Measurements from ENCODE around the gene VPS4A. TPM values are rescaled to one million over a fixed set of nuclear protein-coding genes. Genes with fewer than 3 reads are reported as not detected.

Gene VPS4A
- 10 to 100 TPM; 30.5 to 31.2 TPM for total RNA-seq

- peak within 1 kb of the TSS; percentile 89 for H3K4me3 Mint-ChIP-seq
- H3K27me3 Mint-ChIP-seq = no peaks in the 10 kb centered on the region
- ChIA-PET CTCF (interaction anchor here (0.9 to 1.7 kb wide), 4 partner anchors 10 to 28 kb away, joined by 3 to 4 read pairs (median 4); no protein-coding TSS in a partner anchor), POLR2A (interaction anchor here (0.9 to 8.4 kb wide), 4 partner anchors 13 to 122 kb away, joined by 3 to 93 read pairs (median 9); partner anchors contain the start of gene PDF)
- TF ChIP-seq, protein P1, sequence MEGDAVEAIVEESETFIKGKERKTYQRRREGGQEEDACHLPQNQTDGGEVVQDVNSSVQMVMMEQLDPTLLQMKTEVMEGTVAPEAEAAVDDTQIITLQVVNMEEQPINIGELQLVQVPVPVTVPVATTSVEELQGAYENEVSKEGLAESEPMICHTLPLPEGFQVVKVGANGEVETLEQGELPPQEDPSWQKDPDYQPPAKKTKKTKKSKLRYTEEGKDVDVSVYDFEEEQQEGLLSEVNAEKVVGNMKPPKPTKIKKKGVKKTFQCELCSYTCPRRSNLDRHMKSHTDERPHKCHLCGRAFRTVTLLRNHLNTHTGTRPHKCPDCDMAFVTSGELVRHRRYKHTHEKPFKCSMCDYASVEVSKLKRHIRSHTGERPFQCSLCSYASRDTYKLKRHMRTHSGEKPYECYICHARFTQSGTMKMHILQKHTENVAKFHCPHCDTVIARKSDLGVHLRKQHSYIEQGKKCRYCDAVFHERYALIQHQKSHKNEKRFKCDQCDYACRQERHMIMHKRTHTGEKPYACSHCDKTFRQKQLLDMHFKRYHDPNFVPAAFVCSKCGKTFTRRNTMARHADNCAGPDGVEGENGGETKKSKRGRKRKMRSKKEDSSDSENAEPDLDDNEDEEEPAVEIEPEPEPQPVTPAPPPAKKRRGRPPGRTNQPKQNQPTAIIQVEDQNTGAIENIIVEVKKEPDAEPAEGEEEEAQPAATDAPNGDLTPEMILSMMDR (IDR thresholded peaks at IDR 0.05) = peak; percentile 83
- H3K36me3 Mint-ChIP-seq (ENCODE audit: low read depth) = peaks cover 12% of the 10 kb centered on the region
- H3K4me1 Mint-ChIP-seq (ENCODE audit: low read depth) = peaks cover 27% of the 10 kb centered on the region
- peak within 1 kb of the TSS; percentile 94 for H3K27ac Mint-ChIP-seq
- ATAC-seq (peak; percentile 98), DNase-seq (peak; percentile 98)
- intact Hi-C loops (cut with micrococcal nuclease) = no loop called here
- H3K9me3 Mint-ChIP-seq = no peaks in the 10 kb centered on the region
These were observed at the start of gene VPS4A for GRCh38 chr16:69310653-69311532. Gene VPS4A, plus strand, starts transcription at chr16:69311350. Its CDS starts 162 bp downstream, at chr16:69311512.

DNA sequence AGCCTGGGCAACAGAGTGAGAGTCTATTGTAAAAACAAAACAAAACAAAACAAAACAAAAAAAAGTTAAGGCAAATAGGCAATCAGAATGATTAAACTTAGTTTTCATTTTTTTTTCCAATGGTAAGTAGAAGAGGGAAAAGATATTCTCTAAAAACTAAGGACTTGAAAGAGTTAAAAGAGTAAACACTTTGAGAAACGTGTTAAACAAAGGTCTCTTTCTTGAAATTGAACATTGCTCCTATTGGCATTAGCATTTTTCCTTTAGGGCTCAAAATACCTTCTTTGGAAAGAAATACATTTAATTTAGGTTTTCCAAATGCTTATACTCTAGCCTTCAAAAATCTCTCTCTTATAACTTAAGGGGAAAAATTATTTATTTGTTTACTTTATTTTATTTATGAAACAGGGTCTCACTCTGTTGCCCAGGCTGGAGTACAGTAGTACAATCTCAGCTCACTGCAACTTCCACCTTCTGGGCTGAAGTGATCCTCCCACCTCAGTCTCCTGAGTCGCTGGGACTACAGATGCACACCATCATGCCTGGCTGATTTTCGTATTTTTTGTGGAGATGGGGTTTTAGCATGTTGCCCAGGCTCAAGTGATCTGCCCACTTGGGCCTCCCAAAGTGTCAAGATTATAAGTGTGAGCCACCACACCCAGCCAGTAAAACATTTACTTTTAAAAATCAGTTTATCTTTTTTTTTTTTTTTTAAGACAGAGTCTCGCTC lies 44.7 kb upstream of the VPS4A start:
- H3K27ac Mint-ChIP-seq = no peak overlapping the region
- ATAC-seq (no peak), DNase-seq (no peak)
- no peak overlapping the region for H3K4me3 Mint-ChIP-seq
- no peaks in the 10 kb centered on the region for H3K9me3 Mint-ChIP-seq
- POLR2A ChIA-PET = interaction anchor here (0.6 kb wide), 1 partner anchor 944 kb away, joined by 3 read pairs; no protein-coding TSS in a partner anchor
- TF ChIP-seq, protein P1 (IDR thresholded peaks at IDR 0.05) = no peak
- H3K4me1 Mint-ChIP-seq (ENCODE audit: low read depth) = no peaks in the 10 kb centered on the region
- no peaks in the 10 kb centered on the region for H3K27me3 Mint-ChIP-seq
- H3K36me3 Mint-ChIP-seq (ENCODE audit: low read depth) = peaks cover 4% of the 10 kb centered on the region
- CTCF ChIA-PET = no interaction called here
- intact Hi-C loops (cut with micrococcal nuclease) = no loop called here

GRCh38 chr16:69267633-69268032 lies 43.5 kb upstream of the VPS4A start:
- no peaks in the 10 kb centered on the region for H3K4me1 Mint-ChIP-seq (ENCODE audit: low read depth)
- H3K4me3 Mint-ChIP-seq = no peak overlapping the region
- POLR2A ChIA-PET = no interaction called here
- H3K27me3 Mint-ChIP-seq = no peaks in the 10 kb centered on the region
- DNase-seq (no peak), ATAC-seq (no peak)
- H3K9me3 Mint-ChIP-seq = no peaks in the 10 kb centered on the region
- H3K27ac Mint-ChIP-seq = no peak overlapping the region
- intact Hi-C loops (cut with micrococcal nuclease) = no loop called here
- TF ChIP-seq, protein P1 (IDR thresholded peaks at IDR 0.05) = no peak
- peaks cover 3% of the 10 kb centered on the region for H3K36me3 Mint-ChIP-seq (ENCODE audit: low read depth)
- CTCF ChIA-PET = interaction anchor here (1.1 to 1.2 kb wide), 2 partner anchors 19 to 117 kb away, joined by 3 read pairs; no protein-coding TSS in a partner anchor

DNA sequence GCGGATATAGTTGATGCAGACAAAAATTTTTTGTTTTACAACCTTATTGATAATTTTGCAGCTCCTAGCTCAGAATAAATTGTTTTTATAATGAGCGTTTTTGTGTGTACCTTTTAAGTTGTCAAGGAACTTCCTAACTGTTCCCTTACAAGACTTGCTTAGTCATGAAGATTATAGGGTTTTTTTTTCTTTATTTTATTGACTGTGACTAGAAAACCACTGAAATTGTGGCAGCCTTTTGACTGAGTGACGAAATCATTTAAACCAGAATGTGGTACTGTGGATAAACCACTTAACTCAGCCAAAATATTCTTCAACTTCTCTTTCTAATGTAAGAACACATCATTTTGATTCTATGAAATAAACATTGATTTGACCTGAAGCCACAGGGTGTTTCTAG lies 40.8 kb upstream of the VPS4A start:
- no peak for ATAC-seq
- Mint-ChIP-seq H3K27me3 (no peaks in the 10 kb centered on the region), H3K4me3 (no peak overlapping the region), H3K27ac (no peak overlapping the region), H3K36me3 (ENCODE audit: low read depth) (peaks cover 3% of the 10 kb centered on the region), H3K4me1 (ENCODE audit: low read depth) (no peaks in the 10 kb centered on the region), H3K9me3 (no peaks in the 10 kb centered on the region)
- POLR2A ChIA-PET = no interaction called here
- TF ChIP-seq, protein P1 (IDR thresholded peaks at IDR 0.05) = no peak
- no peak for DNase-seq
- intact Hi-C loops (cut with micrococcal nuclease) = no loop called here
- CTCF ChIA-PET = no interaction called here
